Measurements from ENCODE around the gene SPATA46. TPM values are rescaled to one million over a fixed set of nuclear protein-coding genes. Genes with fewer than 3 reads are reported as not detected.

The SPATA46 gene
- total and polyA plus RNA-seq, 7 donors: not detected

- intact Hi-C loops (cut with DNase I): no loop called here
Observed at GRCh38 chr1:162361349-162361748, 15.3 kb downstream of the SPATA46 start.

GRCh38 chr1:162360874-162361260 is 15.8 kb downstream of the SPATA46 start:
- DNase-seq (no peak), ATAC-seq (no peak)
- Histone ChIP-seq H3K4me3 (no peak overlapping the region), H3K27me3 (ENCODE audit: insufficient read depth in 3 of 3, low read length in 2 of 3) (no peaks in the 10 kb centered on the region), H3K36me3 (ENCODE audit: insufficient read depth in 1 of 2, low read depth in 1 of 2) (no peaks in the 10 kb centered on the region), H3K9me3 (no peaks in the 10 kb centered on the region), H3K27ac (no peak overlapping the region), H3K4me1 (no peaks in the 10 kb centered on the region)
- TF ChIP-seq CTCF (IDR thresholded peaks at IDR 0.05): no peak
- intact Hi-C loops (cut with DNase I): no loop called here
- 80 to 96% (median 88%) methylated on average over 4 of the region's 4 CpGs for WGBS, 3 donors

More at GRCh38 chr1:162361349-162361748, 15.3 kb downstream of the SPATA46 start:
- Histone ChIP-seq H3K27ac (no peak overlapping the region), H3K4me3 (no peak overlapping the region), H3K27me3 (ENCODE audit: insufficient read depth in 3 of 3, low read length in 2 of 3) (no peaks in the 10 kb centered on the region), H3K4me1 (no peaks in the 10 kb centered on the region), H3K9me3 (no peaks in the 10 kb centered on the region), H3K36me3 (ENCODE audit: insufficient read depth in 1 of 2, low read depth in 1 of 2) (no peaks in the 10 kb centered on the region)
- WGBS, 3 donors: 81 to 88% (median 86%) methylated on average over 5 of the region's 5 CpGs
- TF ChIP-seq CTCF (IDR thresholded peaks at IDR 0.05): no peak
- DNase-seq (no peak), ATAC-seq (no peak)

GRCh38 chr1:162360237-162360873 is 16.3 kb downstream of the SPATA46 start:
- no peak overlapping the region for H3K27ac ChIP-seq
- ATAC-seq (no peak), DNase-seq (no peak)
- H3K36me3 ChIP-seq (ENCODE audit: insufficient read depth in 1 of 2, low read depth in 1 of 2): no peaks in the 10 kb centered on the region
- no peaks in the 10 kb centered on the region for H3K9me3 ChIP-seq
- intact Hi-C loops (cut with DNase I): no loop called here
- WGBS, 3 donors: 90 to 95% (median 93%) methylated on average over 10 of the region's 10 CpGs
- H3K4me3 ChIP-seq: no peak overlapping the region
- no peaks in the 10 kb centered on the region for H3K27me3 ChIP-seq (ENCODE audit: insufficient read depth in 3 of 3, low read length in 2 of 3)
- TF ChIP-seq CTCF (IDR thresholded peaks at IDR 0.05): no peak
- H3K4me1 ChIP-seq: no peaks in the 10 kb centered on the region

- no peak overlapping the region for H3K4me3 ChIP-seq
- H3K9me3 ChIP-seq: no peaks in the 10 kb centered on the region
- no peaks in the 10 kb centered on the region for H3K4me1 ChIP-seq
- WGBS, 3 donors: 78 to 85% (median 84%) methylated on average over 10 of the region's 10 CpGs
- intact Hi-C loops (cut with DNase I): no loop called here
- H3K27ac ChIP-seq: no peak overlapping the region
- H3K27me3 ChIP-seq (ENCODE audit: insufficient read depth in 3 of 3, low read length in 2 of 3): no peaks in the 10 kb centered on the region
- no peaks in the 10 kb centered on the region for H3K36me3 ChIP-seq (ENCODE audit: insufficient read depth in 1 of 2, low read depth in 1 of 2)
- TF ChIP-seq CTCF (IDR thresholded peaks at IDR 0.05): no peak
- ATAC-seq (no peak), DNase-seq (no peak)
Observed at GRCh38 chr1:162359523-162360236, 17.0 kb downstream of the SPATA46 start.
